Loucy (cell line): ENCODE data around the gene NELFA.

Experiments used
- H2AFZ ChIP-seq: fragments of 200-600 bp; sonication (generic); 2 replicates; pipeline ENCODE4 v1.6.0; 2016; ENCODE audit warnings: antibody characterized with exemption, mild to moderate bottlenecking, low read length, moderate library complexity
- H3F3A ChIP-seq: fragments of 200-600 bp; 2 replicates; pipeline ENCODE4 v1.6.0; 2016; ENCODE audit warnings: antibody characterized with exemption, low read depth, mild to moderate bottlenecking
- H3K27me3 ChIP-seq: fragments of 200-600 bp; sonication (generic); 2 replicates; pipeline ENCODE4 v1.6.1; 2014; ENCODE audit warnings: low read length, mild to moderate bottlenecking; ENCODE audit not compliant: insufficient read depth, poor library complexity, severe bottlenecking
- H3K36me3 ChIP-seq: fragments of 200-600 bp; sonication (generic); 2 replicates; pipeline ENCODE4 v1.6.1; 2016; ENCODE audit warnings: low read length; ENCODE audit not compliant: insufficient read depth
- H3K4me1 ChIP-seq: fragments of 200-600 bp; sonication (generic); 2 replicates; pipeline ENCODE4 v1.5.1; 2014; ENCODE audit warnings: low read length, mild to moderate bottlenecking; ENCODE audit not compliant: insufficient read depth, poor library complexity, severe bottlenecking
- H3K4me2 ChIP-seq: fragments of 200-600 bp; sonication (generic); 2 replicates; pipeline ENCODE4 v1.6.0; 2014; ENCODE audit warnings: antibody characterized with exemption, low read length, low read depth, mild to moderate bottlenecking; ENCODE audit not compliant: poor library complexity, severe bottlenecking
- H3K4me3 ChIP-seq: fragments of 200-600 bp; sonication (generic); 2 replicates; pipeline ENCODE4 v1.5.1; 2014; ENCODE audit warnings: low read length, mild to moderate bottlenecking, mixed read lengths; ENCODE audit not compliant: poor library complexity, severe bottlenecking
- H3K79me2 ChIP-seq: fragments of 200-600 bp; sonication (generic); 2 replicates; pipeline ENCODE4 v1.6.1; 2014; ENCODE audit warnings: low read length; ENCODE audit not compliant: insufficient read depth
- H3K9ac ChIP-seq: fragments of 200-600 bp; sonication (generic); 2 replicates; pipeline ENCODE4 v1.6.0; 2014; ENCODE audit warnings: mild to moderate bottlenecking, low read depth, low read length, moderate library complexity; ENCODE audit not compliant: poor library complexity, severe bottlenecking
- H3K9me2 ChIP-seq: fragments of 200-600 bp; sonication (generic); replicated peaks from 2 replicates; pipeline ENCODE4 v1.6.1; 2016; ENCODE audit warnings: low read depth, low read length, mixed read lengths
- H3K9me3 ChIP-seq: fragments of 200-600 bp; sonication (generic); 2 replicates; pipeline ENCODE4 v1.6.1; 2014; ENCODE audit warnings: mild to moderate bottlenecking, antibody characterized with exemption, low read length, low read depth; ENCODE audit not compliant: insufficient read depth
- H4K20me1 ChIP-seq: fragments of 200-600 bp; sonication (generic); 2 replicates; pipeline ENCODE4 v1.6.0; 2014; ENCODE audit warnings: antibody characterized with exemption, low read length, mild to moderate bottlenecking; ENCODE audit not compliant: insufficient read depth, poor library complexity, severe bottlenecking
- EZH2phosphoT487 ChIP-seq: fragments of 200-600 bp; IDR thresholded peaks from 2 replicates; pipeline ENCODE4 v1.6.1; 2018; ENCODE audit warnings: antibody characterized with exemption, mild to moderate bottlenecking, moderate library complexity, borderline replicate concordance
- TF ChIP-seq, protein P1 (sequence below): fragments of 200-600 bp; sonication (generic); conservative IDR thresholded peaks from 2 replicates; pipeline ENCODE4 v1.5.1; 2014; ENCODE audit warnings: mild to moderate bottlenecking, antibody characterized with exemption, low read length

NELFA gene

DNA sequence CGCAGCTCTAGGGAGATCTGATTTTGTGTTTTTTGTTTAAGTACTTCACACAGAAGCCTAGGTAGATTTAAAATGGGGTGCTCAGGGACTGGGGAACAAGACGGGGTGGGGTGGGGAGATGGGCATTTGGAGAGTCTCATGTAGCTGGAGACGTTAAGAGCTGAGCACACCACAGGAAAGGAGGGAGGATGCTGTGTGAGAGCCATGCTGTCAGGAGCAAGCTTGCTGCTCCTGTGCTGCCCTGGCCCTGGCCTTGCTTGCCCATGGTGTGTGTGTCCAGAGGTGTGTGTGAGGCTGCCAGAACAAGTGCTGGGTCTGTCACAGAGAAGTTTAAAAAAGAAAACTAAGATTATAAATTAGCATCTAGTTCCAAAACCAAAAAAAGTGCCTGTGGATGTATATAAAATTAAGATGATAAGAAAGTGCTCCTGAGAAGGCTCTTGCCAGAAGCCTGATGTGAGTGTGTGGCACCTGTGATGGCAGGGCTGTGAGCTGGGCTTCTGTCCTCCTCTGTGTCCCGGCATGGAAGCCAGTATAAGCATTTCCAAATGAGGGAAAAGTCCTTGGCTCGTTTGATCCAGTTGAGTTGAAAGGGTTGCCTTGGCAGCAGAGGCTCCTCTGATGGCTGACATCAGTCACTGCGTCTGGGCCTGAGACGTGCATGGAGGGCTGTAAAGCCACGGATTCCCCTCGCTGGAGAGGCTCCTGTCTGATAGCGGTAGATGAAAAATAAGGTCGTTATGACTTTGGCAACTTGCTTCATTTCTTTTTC, 63.5 kb downstream of the NELFA start:
- Histone ChIP-seq H3K27me3 (no peaks in the 10 kb centered on the region), H3K4me3 (no peak overlapping the region), H4K20me1 (peaks cover 3% of the 10 kb centered on the region), H3K9ac (no peak overlapping the region), H3K4me2 (no peak overlapping the region), H3K79me2 (no peaks in the 10 kb centered on the region), H3F3A (no peaks in the 10 kb centered on the region), H3K36me3 (peaks cover 88% of the 10 kb centered on the region), H3K9me2 (no peaks in the 10 kb centered on the region), H2AFZ (no peak overlapping the region), H3K4me1 (no peaks in the 10 kb centered on the region), H3K9me3 (no peaks in the 10 kb centered on the region)
- TF ChIP-seq, protein P1, sequence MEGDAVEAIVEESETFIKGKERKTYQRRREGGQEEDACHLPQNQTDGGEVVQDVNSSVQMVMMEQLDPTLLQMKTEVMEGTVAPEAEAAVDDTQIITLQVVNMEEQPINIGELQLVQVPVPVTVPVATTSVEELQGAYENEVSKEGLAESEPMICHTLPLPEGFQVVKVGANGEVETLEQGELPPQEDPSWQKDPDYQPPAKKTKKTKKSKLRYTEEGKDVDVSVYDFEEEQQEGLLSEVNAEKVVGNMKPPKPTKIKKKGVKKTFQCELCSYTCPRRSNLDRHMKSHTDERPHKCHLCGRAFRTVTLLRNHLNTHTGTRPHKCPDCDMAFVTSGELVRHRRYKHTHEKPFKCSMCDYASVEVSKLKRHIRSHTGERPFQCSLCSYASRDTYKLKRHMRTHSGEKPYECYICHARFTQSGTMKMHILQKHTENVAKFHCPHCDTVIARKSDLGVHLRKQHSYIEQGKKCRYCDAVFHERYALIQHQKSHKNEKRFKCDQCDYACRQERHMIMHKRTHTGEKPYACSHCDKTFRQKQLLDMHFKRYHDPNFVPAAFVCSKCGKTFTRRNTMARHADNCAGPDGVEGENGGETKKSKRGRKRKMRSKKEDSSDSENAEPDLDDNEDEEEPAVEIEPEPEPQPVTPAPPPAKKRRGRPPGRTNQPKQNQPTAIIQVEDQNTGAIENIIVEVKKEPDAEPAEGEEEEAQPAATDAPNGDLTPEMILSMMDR: no peak
- TF ChIP-seq EZH2phosphoT487: no peak

DNA sequence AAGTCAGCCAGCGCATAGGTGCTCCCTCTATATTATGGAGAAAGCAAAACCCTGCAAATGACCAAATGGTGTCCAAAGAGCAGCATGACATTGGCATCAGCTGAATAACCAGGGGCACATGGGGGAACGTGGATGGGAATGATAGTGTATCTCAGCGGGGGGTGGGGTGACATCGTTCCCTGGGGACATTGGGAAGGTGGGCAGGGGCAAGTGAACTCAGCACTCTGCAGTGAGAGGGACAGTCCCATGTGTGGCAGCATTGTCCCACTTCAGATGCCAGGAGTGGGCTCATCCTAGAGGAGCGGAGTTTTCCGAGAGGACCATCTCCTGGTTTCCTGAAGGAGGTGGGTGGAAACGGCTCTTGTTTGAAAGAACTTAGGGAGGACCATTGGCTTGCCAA, 64.8 kb downstream of the NELFA start:
- Histone ChIP-seq H3K4me2 (no peak overlapping the region), H3K9me3 (no peaks in the 10 kb centered on the region), H3K4me3 (no peak overlapping the region), H3F3A (no peaks in the 10 kb centered on the region), H2AFZ (no peak overlapping the region), H3K79me2 (no peaks in the 10 kb centered on the region), H3K9me2 (no peaks in the 10 kb centered on the region), H4K20me1 (peaks cover 3% of the 10 kb centered on the region), H3K4me1 (no peaks in the 10 kb centered on the region), H3K36me3 (peaks cover 89% of the 10 kb centered on the region), H3K27me3 (no peaks in the 10 kb centered on the region), H3K9ac (no peak overlapping the region)
- TF ChIP-seq, protein P1: no peak
- TF ChIP-seq EZH2phosphoT487: no peak

DNA sequence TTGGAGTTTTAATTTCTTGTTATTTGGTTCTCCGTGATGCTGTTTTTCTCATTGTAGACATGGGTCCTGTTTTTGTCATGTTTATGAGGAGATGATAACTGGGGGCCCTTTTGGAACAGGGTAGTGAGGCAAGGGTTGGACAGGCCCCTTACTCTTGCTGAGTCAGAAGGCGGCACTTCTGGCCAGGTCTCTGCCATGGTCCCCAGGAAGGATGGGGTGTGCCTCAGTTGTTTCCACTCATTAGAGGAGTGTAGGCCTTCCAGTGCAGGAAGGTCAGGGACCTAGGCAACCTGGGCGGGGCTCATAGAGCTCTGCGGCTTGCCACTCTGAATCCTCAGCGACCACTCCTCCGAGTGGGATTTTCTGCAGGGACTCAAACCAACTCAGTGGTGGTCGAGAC, 68.2 kb downstream of the NELFA start:
- Histone ChIP-seq H3K9me3 (no peaks in the 10 kb centered on the region), H3K4me1 (no peaks in the 10 kb centered on the region), H3K4me2 (no peak overlapping the region), H3K79me2 (no peaks in the 10 kb centered on the region), H3K4me3 (no peak overlapping the region), H3K36me3 (peaks cover 87% of the 10 kb centered on the region), H3K9me2 (no peaks in the 10 kb centered on the region), H3K27me3 (no peaks in the 10 kb centered on the region), H3K9ac (no peak overlapping the region), H4K20me1 (peaks cover 3% of the 10 kb centered on the region), H2AFZ (no peak overlapping the region), H3F3A (no peaks in the 10 kb centered on the region)
- TF ChIP-seq, protein P1: no peak
- no peak for TF ChIP-seq EZH2phosphoT487
